ENCODE measurements around the gene AVEN. TPM values are rescaled to one million over a fixed set of nuclear protein-coding genes. Genes with fewer than 3 reads are reported as not detected.
"Not testable (repeated sequence)": the region's sequence is repeated elsewhere in the genome, so short reads cannot be mapped to it uniquely, and the experiment has no call there.

The AVEN gene
- total RNA-seq, 1 donor from 2014 or later, result 8.9 TPM

DNA sequence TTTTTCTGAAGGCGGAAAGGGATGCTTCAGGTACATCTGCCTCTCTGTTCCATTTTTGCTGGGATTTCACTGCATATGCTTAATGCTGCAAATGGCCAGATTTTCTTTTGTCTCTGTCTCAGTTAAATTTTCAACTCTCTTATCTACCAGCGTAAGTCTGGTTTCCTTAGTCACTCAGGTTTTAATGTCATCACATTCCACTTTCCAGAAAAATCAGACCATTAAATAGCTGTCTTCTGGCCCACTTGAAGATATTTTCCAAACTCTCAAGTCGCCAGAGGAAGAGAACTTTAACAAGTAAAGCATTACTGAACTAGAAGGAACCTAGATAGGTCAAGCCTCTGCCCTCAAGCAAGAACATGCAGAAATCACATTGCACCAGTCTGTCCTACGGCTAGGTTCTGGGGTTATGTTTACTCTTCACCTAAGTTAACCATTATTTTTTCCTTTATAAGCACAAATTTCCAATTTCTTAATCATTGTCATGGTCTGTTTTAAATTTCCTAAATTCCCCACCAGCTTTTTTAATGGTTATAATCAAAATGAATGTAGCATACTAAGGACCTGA is 26.5 kb downstream of the AVEN start:
- TF ChIP-seq, protein P1, sequence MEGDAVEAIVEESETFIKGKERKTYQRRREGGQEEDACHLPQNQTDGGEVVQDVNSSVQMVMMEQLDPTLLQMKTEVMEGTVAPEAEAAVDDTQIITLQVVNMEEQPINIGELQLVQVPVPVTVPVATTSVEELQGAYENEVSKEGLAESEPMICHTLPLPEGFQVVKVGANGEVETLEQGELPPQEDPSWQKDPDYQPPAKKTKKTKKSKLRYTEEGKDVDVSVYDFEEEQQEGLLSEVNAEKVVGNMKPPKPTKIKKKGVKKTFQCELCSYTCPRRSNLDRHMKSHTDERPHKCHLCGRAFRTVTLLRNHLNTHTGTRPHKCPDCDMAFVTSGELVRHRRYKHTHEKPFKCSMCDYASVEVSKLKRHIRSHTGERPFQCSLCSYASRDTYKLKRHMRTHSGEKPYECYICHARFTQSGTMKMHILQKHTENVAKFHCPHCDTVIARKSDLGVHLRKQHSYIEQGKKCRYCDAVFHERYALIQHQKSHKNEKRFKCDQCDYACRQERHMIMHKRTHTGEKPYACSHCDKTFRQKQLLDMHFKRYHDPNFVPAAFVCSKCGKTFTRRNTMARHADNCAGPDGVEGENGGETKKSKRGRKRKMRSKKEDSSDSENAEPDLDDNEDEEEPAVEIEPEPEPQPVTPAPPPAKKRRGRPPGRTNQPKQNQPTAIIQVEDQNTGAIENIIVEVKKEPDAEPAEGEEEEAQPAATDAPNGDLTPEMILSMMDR (IDR thresholded peaks at IDR 0.05), result no peak
- Histone ChIP-seq H3K9me3 (no peaks in the 10 kb centered on the region), H3K4me1 (no peaks in the 10 kb centered on the region), H3K27ac (no peak overlapping the region), H3K4me3 (no peak overlapping the region), H3K27me3 (ENCODE audit: low read depth) (no peaks in the 10 kb centered on the region), H3K36me3 (no peaks in the 10 kb centered on the region)
- DNase-seq, result no peak
- no peak for ATAC-seq
- intact Hi-C loops (cut with DNase I), result no loop called here

DNA sequence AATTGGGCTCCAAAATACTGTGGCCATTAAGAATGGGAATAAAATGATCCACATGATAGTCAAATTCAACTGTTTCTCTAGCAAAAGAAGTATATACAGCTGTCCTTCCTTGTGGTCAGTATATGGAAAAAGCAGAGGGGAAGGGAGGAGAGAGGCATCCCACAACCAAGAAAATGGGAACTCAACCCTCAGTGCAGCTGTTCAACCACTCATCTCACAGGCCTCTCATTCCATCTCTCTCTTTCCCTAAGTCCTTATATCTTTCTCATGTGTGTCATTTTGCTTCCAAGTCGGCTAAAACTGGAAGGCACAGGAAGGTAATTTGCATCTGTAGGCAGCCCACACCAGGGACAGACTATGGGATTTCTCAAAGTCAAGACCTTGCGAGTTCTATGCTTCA is 27.5 kb downstream of the AVEN start:
- H3K27ac ChIP-seq, result no peak overlapping the region
- TF ChIP-seq, protein P1 (IDR thresholded peaks at IDR 0.05), result no peak
- no peaks in the 10 kb centered on the region for H3K4me1 ChIP-seq
- ATAC-seq, result no peak
- H3K9me3 ChIP-seq, result no peaks in the 10 kb centered on the region
- H3K27me3 ChIP-seq (ENCODE audit: low read depth), result no peaks in the 10 kb centered on the region
- no peaks in the 10 kb centered on the region for H3K36me3 ChIP-seq
- intact Hi-C loops (cut with DNase I), result no loop called here
- DNase-seq, result no peak
- no peak overlapping the region for H3K4me3 ChIP-seq

DNA sequence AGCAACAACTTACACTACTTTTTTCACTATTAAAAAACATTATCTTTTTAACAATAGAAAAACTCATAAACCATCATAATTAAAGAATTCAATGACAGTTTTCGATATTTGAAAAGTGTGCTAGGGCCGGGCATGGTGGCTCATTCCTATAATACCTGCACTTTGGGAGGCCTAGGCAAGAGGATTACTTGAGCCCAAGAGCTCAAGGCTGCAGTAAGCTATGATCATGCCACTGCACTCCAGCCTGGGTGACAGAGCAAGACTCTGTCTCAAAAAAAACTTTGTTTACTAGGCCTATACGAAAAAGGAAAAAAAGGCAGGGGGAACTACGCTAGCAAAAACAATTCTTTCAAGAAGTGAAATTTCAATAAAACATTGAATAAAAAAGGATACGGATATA is 28.1 kb downstream of the AVEN start:
- Histone ChIP-seq H3K4me3 (no peak overlapping the region), H3K27me3 (ENCODE audit: low read depth) (no peaks in the 10 kb centered on the region), H3K27ac (no peak overlapping the region), H3K4me1 (no peaks in the 10 kb centered on the region), H3K9me3 (no peaks in the 10 kb centered on the region), H3K36me3 (no peaks in the 10 kb centered on the region)
- DNase-seq (no peak), ATAC-seq (no peak)
- intact Hi-C loops (cut with DNase I), result no loop called here
- TF ChIP-seq, protein P1 (IDR thresholded peaks at IDR 0.05), result no peak

DNA sequence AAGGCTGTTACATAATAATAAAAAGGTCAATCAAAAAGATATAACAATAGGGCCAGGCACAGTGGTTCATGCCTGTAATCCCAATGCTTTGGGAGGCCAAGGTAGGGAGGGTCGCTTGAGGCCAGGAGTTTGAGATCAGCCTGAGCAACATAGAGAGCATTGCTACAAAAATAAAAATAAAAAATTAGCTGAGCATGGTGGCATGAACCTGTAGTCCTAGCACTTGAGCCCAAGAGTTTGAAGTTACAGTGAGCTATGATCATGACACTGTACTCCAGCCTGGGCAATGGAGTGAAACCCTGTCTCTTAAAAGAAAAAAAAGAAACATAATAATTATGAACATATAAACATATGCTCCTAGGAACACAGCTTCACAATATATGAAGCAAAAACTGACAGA is 29.3 kb downstream of the AVEN start:
- Histone ChIP-seq H3K27me3 (ENCODE audit: low read depth) (no peaks in the 10 kb centered on the region), H3K4me3 (no peak overlapping the region), H3K9me3 (no peaks in the 10 kb centered on the region), H3K36me3 (no peaks in the 10 kb centered on the region), H3K4me1 (no peaks in the 10 kb centered on the region), H3K27ac (no peak overlapping the region)
- TF ChIP-seq, protein P1 (IDR thresholded peaks at IDR 0.05), result no peak
- ATAC-seq, result no peak
- DNase-seq, result no peak
- intact Hi-C loops (cut with DNase I), result no loop called here

DNA sequence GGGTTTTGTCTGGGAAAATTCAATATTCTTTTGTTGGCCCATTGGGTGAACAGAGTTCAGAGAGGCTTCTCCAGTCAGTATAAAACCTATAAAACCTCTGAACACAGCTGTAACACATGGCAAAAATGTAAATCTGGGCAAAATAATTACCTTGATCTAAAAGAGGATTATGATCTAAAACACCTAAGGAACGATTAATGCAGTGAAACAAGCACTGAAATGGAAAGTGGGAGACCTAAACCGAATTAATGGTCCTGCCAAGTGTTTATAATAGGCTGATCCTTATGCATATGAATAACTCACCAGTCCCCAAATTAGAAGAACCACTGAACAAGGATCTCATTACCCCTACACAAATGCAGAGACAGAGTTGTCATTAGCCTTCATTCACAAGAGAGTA is 32.6 kb downstream of the AVEN start:
- H3K4me1 ChIP-seq, result no peaks in the 10 kb centered on the region
- intact Hi-C loops (cut with DNase I), result no loop called here
- TF ChIP-seq, protein P1 (IDR thresholded peaks at IDR 0.05), result no peak
- no peaks in the 10 kb centered on the region for H3K27me3 ChIP-seq (ENCODE audit: low read depth)
- H3K9me3 ChIP-seq, result no peaks in the 10 kb centered on the region
- no peak for ATAC-seq
- no peak overlapping the region for H3K4me3 ChIP-seq
- no peak overlapping the region for H3K27ac ChIP-seq
- H3K36me3 ChIP-seq, result no peaks in the 10 kb centered on the region
- DNase-seq, result no peak

DNA sequence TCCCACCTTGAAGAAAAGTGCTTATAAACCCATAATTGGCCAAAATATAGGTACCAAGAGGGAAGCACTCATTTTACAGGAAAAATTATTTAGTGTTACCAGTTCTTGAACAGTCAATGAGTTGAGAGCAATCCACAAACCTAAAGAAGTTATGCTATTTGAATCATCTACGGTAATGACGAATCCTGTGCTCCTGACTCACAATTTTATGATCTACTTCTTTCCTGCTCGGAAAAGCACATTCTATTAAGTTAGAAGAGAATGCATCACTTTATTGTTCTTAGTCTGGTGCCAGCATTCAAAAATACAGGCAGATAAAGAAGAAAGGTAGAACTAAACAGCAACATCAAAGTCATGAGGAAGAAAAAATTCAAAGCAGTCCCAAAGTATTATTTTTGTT is 37.5 kb downstream of the AVEN start:
- Histone ChIP-seq H3K4me3 (no peak overlapping the region), H3K9me3 (no peaks in the 10 kb centered on the region), H3K27me3 (ENCODE audit: low read depth) (no peaks in the 10 kb centered on the region), H3K36me3 (no peaks in the 10 kb centered on the region), H3K4me1 (no peaks in the 10 kb centered on the region), H3K27ac (no peak overlapping the region)
- TF ChIP-seq, protein P1 (IDR thresholded peaks at IDR 0.05), result no peak
- DNase-seq (no peak), ATAC-seq (no peak)
- intact Hi-C loops (cut with DNase I), result no loop called here

DNA sequence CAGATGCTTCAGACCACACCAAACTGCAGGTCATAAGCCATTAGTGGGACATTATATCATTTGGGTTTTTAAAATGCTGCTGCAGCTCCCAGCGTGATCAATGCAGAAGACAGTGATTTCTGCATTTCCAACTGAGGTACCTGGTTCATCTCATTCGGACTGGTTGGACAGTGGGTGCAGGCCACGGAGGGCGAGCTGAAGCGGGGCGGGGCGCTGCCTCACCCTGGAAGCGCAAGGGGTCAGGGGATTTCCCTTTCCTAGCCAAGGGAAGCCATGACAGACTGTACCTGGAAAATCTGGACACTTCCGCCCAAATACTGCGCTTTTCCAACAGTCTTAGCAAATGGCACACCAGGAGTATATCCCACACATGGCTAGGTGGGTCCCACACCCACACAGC is 43.3 kb downstream of the AVEN start:
- intact Hi-C loops (cut with DNase I); H3K9me3 ChIP-seq; H3K4me1 ChIP-seq; ATAC-seq; H3K27ac ChIP-seq; H3K4me3 ChIP-seq; H3K36me3 ChIP-seq; DNase-seq; H3K27me3 ChIP-seq (ENCODE audit: low read depth): not testable (repeated sequence)

Data from lower lobe of right lung (tissue), 2 donors.